ENCODE measurements around the gene NACA2. TPM values are rescaled to one million over a fixed set of nuclear protein-coding genes. Genes with fewer than 3 reads are reported as not detected.
"Not testable (repeated sequence)": the region's sequence is repeated elsewhere in the genome, so short reads cannot be mapped to it uniquely, and the experiment has no call there.

Gene NACA2
- total RNA-seq (2014; rRNA removed; shearing (Covaris generic)), result 0.13 TPM in 1 of 2 replicates, not detected in the other
- 0.17 TPM in 1 of 2 replicates, not detected in the other for polyA plus RNA-seq (2015; cell fraction: cytosol; rRNA removed)
- not detected in 2 replicates for polyA plus RNA-seq (2015; cell fraction: nucleus; rRNA removed)

DNA sequence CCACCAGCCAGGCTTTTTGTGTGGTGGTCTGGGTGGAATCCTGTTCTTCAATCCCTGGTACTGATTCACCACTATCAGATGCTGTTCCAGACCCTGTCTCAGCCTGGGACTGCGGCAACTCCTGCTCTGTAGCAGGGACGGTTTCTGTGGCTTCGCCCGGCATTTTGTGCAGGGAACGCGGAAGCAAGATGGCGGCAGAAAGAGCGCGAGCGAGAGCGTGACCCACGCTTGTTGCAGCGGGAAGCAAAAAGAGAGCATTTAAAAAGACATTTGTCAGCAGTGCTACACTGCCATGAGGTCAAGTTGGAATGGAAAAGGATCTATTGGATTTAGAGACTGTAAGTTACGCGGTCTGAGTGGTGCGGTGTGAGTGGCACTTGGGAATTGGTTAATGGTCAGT, at the start of gene NACA2:
Gene NACA2, minus strand, starts transcription at position 202 of the 400 bp plus-strand sequence. Its CDS starts 39 bp downstream, at position 163.
- DNase-seq (ENCODE audit: low read depth), result no peak

DNA sequence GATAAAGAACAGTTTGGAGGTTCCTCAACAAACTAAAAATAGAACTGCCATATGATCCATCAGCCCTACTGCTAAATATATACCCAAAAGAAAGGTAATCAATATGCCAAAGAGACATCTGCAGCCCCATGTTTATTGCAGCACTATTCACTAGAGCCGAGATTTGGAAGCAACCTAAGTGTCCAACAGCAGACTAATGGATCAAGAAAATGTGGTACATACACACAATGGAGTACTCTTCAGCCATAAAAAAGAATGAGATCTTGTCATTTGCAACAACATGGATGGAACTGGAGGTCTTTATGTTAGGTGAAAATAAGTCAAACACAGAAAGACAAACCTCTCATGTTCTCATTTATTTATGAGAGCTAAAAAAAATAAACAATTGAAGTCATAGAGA, 48.8 kb upstream of the NACA2 start:
- no peak for DNase-seq (ENCODE audit: low read depth)

DNA sequence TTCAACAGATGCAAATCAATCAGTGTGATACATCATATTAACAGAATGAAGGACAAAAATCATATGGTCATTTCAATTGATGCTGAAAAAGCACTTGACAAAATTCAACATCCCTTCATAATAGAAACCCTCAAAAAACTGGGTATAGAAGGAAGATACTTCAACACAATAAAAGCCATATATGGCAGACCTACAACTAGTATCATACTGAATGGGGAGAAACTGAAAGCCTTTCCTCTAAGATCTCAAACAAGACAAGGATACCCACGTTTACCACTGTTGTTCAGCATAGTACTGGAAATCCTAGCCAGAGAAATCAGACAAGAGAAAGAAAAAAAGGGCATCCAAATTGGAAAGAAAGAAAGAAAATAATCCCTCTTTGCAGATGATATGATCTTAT, 47.1 kb upstream of the NACA2 start:
- DNase-seq (ENCODE audit: low read depth), result no peak

DNA sequence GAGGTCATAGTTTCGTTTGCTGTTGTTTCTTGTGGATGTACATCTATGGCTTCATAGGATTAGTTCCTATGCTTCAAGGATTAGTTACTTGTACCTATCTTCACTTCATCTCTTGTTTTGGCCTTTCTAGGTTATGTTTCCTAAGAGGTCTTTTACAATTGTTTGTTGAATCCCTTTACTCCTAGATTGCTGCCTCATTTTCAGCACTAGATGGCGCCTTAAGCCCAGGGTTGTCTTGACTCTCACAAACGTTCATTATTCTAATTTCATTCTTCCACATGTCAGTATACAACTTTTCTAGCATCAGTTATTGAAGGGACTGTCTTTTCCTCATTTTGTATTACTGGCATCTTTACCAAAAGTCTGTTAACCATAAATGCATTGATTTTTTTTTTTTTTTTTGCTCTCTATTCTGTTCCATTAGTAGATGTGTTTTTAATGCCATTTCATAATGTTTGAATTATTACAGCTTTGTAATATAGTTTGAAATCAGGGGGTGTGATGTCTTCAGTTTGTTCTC, 45.0 kb upstream of the NACA2 start:
- DNase-seq (ENCODE audit: low read depth), result peak; percentile 43

DNA sequence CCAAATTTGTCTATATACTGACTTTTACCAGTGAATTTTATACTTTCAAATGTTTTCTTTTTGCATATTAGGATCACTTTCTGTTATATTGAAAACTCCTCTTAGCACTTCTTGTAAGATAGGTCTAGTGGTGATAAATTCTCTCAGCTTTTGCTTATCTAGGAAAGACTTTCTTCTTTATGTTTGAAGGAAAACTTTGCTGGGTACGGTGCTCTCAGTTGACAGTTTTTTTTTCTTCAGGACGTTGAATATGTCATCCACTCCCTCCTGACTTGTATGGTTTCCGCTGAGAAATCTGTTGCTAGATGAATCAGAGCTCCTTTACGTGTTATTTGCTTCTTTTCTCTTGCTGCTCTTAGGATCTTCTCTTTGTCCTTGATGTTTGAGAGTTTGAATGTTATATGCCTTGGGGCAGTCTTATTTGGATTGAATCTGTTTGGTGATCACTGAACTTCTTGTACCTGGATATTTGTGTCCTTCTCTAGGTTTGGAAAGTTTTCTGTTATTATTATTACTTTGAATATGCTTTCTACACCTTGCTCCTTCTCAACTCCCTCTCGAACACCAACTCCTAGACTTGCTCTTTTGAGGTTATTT, 44.0 kb upstream of the NACA2 start:
- DNase-seq (ENCODE audit: low read depth), result peak; percentile 49

DNA sequence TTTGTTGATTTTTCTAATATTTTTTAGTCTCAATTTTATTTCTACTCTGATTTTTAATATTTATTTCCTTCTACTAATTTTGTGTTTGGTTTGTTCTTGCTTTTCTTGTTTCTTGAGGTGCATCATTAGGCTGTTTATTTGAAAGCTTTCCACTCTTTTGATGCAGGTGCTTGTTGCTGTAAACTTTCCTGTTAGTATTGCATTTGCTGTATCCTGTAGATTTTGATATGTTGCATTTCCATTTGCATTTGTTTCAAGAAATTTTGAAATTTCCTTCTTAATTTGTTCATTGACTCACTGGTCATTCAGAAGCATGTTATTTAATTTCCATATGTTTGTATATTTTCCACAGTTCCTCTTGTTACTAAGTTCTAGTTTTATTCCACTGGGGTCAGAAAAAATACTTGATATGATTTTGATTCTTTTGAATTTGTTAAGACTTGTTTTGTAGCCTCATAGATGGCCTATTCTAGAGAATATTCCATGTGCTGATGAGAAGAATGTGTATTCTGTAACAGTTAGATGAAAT, 43.1 kb upstream of the NACA2 start:
- DNase-seq (ENCODE audit: low read depth), result no peak

DNA sequence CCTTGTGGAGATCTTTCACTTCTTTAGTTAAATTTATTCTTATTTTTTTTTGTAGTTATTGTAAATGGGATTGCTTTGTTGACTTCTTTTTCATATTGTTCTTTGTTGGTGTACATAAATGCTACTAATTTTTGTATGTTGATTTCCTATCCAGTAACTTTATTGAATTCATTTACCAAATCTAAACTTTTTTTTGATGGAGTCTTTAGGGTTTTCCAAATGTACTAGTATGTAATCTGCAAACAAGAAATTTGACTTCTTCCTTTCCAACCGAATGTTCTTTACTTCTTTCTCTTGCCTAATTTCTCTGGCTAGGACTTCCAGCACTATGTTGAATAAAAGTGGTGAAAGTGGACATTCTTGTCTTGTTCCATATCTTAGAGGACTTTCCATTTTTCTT, 41.8 kb upstream of the NACA2 start:
- DNase-seq (ENCODE audit: low read depth), result no peak

DNA sequence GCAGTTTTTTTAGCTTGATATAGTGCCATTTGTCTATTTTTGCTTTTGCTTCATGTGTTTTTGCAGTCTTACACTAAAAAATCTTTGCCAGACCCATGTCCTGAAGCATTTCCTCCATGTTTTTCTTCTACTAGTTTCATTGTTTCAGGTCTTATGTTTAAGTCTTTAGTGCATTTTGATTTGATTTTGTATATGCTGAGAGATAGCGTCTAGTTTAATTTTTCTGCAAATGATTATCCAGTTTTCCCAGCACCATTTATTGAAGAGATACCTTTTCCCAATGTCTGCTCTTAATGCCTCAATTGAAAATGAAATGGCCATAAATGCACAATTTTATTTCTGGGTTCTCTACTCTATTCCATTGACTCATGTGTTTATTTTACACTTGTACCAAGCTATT, 40.8 kb upstream of the NACA2 start:
- DNase-seq (ENCODE audit: low read depth), result no peak

DNA sequence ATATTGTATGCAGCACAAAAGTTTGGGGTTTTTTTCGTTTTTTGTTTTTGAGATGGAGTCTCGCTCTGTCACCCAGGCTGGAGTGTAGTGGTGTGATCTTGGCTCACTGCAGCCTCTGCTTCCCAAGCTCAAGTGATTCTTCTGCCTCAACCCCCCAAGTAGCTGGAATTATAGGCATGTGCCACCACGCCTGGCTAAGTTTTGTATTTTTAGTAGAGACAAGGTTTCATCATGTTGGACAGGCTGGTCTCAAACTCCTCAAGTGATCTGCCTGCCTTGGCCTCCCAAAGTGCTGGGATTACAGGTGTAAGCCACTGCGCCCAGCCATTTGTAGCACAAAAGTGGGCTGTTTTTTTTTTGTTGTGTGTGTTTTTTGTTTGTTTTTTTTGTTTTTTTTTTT, 37.1 kb upstream of the NACA2 start:
- not testable (repeated sequence) for DNase-seq (ENCODE audit: low read depth)

DNA sequence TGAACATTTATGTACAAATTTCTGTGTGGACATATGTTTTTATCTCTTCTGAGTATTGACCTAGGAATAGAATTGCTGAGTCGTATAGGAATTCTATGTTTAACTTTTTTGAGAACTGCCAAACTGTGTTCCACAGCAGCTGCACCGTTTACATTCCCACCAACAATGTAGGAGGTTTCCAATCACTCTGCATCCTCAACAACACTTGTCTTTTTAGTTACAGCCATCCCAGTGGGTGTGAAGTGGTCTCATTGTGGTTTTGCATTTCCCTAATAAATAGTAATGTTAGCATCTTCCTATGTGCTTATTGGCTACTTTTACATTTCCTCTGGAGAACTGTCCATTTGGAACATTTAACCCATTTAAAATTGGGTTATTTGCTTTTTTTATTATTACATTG, 36.6 kb upstream of the NACA2 start:
- DNase-seq (ENCODE audit: low read depth), result no peak

DNA sequence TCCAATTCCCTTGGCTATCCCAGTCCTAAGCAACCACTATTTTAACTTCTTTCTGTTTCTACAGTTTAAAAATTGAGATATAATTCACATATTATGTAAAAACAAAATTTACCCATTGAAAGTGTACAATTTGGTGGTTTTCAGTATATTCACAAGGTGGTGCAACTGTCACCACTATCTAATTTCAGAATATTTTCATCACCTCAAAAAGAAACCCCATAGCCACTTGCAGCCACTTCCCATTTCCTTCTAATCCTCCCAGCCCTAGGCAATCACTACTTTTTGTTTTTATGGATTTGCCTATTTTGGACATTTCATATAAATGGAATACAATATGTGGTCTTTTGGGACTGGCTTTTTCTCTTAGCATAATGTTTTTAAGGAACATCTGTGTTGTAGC, 36.1 kb upstream of the NACA2 start:
- DNase-seq (ENCODE audit: low read depth), result no peak

DNA sequence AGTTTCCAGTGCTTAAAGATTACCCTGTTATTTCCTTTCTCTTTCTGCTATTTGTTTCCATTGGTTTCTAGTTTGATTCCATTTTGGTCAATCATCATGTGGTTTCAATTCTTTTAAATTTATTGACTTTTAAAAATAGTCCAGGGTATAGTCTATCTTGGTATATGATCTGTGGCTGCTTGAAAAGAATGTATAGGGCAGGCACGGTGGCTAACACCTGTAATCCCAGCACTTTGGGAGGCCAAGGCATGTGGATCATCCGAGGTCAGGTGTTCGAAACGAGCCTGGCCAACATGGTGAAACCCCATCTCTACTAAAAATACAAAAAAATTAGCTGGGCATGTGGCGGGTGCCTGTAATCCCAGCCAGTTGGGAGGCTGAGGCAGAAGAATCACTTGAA, 34.5 kb upstream of the NACA2 start:
- no peak for DNase-seq (ENCODE audit: low read depth)

DNA sequence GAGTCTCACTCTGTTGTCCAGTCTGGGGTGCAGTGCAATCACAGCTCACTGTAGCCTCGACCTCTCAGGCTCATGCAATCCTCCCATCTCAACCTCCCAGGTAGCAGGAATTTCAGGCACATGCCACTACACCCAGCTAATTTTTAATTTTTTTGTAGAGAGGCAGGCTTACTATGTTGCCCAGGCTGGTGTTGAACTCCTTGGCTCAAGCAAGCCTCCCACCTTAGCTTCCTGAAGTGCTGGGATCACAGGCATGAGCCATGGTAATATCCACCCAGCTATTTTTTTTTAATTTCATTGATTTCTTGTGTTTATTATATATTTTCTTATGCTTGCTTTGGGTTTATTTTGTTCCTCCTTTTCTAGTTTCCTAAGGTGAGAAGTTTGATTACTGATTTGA, 33.9 kb upstream of the NACA2 start:
- no peak for DNase-seq (ENCODE audit: low read depth)

DNA sequence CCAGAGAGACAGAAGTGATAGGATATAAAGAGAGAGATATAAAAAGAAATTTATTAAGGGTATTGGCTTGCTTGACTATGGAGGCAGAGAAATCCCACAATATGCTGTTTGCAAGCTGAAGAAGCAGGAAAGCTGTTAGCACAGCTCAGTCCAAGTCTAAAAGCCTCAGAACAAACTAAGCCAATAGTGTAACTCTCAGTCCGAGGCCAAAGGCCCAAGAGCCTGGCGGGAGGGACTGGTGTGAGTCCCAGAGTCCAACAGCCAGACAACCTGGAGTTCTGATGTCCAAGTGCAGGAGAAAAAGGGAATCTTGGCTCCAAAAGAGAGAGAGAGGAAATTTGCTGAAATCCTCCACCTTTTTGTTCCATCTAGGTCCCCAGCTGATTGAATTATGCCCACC, 30.3 kb upstream of the NACA2 start:
- DNase-seq (ENCODE audit: low read depth), result no peak

DNA sequence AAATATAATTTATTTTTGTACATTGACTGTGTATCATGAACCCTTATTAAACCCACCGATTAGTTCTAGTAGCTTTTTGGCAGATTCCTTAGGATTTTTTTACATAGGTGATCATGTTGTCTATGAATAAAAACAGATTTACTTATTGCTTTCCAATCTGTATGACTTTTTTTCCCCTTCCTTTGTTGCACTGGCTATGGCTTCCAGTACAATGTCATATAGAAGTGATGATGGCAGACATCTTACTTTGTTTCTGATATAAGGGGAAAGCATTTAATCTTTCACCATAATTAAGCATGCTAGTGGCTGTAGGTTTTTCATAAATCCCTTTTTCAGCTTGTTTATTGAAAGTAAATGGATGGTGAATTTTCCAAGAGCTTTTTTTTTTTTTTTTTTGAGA, 28.9 kb upstream of the NACA2 start:
- DNase-seq (ENCODE audit: low read depth), result no peak

DNA sequence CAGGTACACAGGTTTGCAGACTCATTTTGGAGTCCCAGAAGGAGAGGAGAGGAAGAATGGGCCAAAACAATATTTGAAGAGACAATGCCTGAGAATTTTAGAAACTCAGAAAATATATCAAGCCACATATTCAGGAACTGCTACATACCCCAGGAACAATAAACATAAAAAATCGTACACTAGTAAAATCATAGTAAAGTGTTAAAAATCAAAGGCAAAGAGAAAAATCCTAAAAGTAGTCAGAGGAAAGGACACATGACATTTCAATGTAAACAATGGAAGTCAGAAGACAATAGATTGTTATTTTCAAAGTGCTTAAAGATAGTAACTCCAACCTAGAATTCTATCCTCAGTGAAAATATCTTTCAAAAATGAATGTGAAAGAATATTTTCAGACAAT, 28.5 kb upstream of the NACA2 start:
- no peak for DNase-seq (ENCODE audit: low read depth)

DNA sequence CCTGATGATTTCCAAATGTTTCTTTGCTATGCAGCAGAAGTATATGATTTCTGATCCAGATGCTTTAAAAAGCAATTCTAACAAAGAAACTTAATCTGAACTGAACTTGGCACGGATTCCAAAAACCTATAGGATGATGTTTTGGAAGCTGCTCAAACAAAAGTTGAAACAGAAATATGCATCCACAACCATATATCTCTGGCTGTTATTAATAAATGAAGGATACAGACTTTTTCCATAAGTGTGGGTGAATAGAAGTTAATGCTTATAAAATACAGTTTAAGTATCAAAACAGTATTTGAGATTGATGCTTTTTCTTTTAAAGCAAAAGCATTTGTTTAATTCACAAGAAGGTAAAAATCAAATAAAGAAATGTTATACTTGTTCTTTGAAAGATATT, 27.9 kb upstream of the NACA2 start:
- no peak for DNase-seq (ENCODE audit: low read depth)

DNA sequence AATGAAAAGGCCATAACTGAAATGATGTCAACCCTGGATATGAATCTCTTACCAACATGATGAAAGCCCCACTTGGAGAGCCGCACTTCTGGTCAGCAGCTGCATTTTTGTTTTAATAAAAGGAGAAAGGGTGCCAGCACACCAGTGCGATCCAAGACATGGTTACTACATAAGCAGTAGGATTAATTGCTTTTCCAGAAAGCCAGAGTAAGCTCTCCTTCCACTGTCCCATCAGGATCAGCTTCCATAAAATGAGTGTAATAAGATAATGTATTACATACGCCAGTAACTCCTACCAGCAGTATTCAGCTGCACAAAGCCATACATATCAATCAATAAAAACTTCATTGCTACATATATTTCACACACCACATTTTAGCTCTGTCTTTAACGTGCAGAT, 26.3 kb upstream of the NACA2 start:
- no peak for DNase-seq (ENCODE audit: low read depth)

DNA sequence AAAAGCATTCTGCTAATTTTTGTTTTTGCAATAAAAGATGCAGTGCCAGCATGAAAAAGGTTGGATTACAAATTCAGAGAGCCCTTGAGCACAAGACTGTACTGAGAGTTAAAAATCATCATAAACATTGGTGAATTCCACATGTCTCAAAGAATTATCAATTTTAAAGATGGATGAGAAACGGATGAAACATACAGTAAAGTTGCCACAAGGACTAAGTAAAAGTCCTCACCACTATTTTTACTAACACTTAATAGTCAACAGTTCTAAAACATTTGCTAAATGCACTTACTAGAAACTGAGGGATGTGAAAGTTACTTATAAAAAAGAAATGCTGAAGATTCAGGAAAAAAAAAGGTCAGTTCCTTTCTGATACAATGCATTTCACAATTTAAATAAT, 25.8 kb upstream of the NACA2 start:
- DNase-seq (ENCODE audit: low read depth), result no peak

DNA sequence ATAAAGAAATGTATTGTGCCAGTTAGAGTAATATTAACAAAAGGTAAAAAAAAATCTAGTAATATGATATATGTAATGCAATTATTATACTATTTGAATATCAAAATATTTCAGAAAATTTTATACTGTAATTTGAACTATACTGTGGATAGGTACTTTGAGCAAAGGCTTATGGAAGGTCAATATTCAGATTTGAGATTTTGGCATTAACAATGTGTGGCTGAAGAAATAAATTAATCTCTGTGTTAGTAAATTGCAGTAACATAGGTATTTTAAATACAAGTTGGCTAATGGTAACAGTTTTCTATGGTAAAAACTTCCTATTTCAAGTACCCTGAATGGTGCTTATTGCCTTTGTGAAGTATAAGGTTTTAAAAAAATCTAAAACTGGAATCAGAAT, 23.2 kb upstream of the NACA2 start:
- DNase-seq (ENCODE audit: low read depth), result no peak

DNA sequence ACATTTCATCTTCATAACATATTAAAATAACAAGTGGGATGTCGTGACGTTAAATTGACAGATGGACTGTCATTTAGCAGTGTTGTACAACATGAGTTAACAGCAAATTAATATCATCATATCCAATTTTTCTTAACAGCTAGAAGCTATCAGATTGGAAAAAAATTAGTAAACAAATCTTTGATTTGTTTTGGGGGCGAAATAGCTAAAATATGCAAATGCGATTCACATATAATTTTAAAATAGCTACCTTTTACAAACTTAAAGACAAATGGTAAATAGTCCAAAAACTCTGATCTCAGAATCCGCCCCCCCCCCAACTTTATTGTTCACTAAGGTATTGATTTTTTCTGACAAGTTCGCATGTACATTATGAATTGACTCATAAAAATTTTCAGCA, 20.3 kb upstream of the NACA2 start:
- DNase-seq (ENCODE audit: low read depth), result no peak

DNA sequence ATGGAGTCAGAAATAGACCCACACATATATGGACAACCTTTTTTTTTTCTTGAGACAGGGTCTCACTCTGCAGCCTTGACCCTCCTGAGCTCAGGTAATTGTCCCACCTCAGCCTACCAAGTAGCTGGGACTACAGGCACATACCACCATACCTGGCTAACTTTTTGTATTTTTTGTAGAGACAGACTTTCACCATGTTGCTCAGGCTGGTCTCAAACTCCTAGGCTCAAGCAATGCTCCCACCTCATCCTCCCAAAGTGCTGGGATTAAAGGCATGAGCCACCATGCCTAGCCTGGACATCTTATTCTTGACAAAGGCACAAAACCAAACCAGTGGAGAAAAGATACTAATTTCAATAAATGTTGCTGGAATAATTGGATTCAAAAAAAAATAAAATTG, 14.7 kb upstream of the NACA2 start:
- DNase-seq (ENCODE audit: low read depth), result no peak

DNA sequence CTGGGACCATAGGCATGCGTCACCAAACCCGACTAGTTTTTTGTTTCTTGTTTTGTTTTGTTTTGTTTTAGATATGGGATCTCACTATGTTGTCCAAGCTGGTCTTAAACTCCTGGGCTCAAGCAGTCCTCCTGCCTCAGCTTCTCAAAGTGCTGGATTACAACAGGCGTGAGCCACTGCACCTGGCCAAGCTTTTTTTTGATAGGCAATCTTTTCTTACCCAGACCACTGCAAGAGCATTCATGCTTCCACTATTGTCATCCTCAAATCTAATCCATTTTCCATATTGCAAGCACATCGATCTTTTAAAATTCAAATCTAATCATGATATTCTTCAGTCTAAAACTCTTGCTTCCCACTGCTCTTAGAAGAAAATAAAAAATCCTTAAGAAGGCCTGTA, 10.3 kb upstream of the NACA2 start:
- no peak for DNase-seq (ENCODE audit: low read depth)
